ENCODE results near the gene DPRX. TPM values are rescaled to one million over a fixed set of nuclear protein-coding genes. Genes with fewer than 3 reads are reported as not detected.
"Not testable (repeated sequence)": the region's sequence is repeated elsewhere in the genome, so short reads cannot be mapped to it uniquely, and the experiment has no call there.

Gene DPRX
- polyA plus RNA-seq, 1 donor from 2014 or later: not detected

DNA sequence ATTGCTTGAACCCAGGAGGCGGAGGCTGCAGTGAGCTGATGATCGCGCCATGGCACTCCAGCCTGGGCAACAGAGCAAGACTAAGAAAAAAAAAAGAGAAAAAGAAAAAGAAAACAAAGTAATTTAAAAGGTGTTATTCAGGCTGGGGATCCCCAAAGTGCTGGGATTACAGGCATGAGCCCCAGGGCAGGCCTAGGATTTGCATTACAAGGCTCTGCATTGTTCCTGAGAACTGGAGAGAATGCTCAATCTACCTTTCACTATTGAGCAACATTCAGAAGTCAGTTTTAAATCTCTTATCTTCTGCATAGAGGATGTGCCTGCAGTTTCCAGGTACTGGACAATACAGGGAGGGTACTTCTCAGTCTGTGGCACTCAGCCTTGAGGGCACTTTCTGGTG is 37.0 kb downstream of the DPRX start:
- H2AFZ ChIP-seq (ENCODE audit: low read depth, low read length); H4K20me1 ChIP-seq (ENCODE audit: insufficient read depth); H3K79me2 ChIP-seq (replicated peaks; ENCODE audit: insufficient read depth, low read length); H3F3A ChIP-seq (ENCODE audit: insufficient read depth, low read length, poor library complexity, severe bottlenecking); H3K27me3 ChIP-seq (ENCODE audit: insufficient read depth, low read depth, low read length); H3K4me2 ChIP-seq (ENCODE audit: low read length); H3K4me3 ChIP-seq (ENCODE audit: low read length); H3K9me3 ChIP-seq (ENCODE audit: low read length); H3K9ac ChIP-seq (ENCODE audit: low read length); H3K9me2 ChIP-seq (ENCODE audit: insufficient read depth, low read length); H3K27ac ChIP-seq (ENCODE audit: low read length); H3K36me3 ChIP-seq (ENCODE audit: insufficient read depth, low read length): not testable (repeated sequence)

DNA sequence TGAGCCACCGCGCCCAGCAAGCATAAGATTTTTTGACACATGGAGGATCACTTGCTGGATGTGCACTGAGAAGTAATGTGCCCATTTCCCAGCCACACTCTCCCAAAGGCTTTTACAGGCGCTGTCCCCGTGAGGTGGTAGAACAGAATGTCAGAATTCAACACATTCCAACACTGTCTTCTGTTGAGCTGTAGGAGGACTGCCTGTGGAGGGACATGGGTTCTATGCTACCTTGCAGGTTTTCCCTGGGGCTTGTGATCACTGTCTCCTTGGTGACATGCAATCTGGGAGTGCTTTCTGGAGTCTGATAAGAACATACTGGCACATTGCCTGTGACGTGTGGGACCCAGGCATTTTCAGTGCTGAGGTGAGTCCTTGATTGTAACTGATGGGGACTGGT is 38.5 kb downstream of the DPRX start:
- no peaks in the 10 kb centered on the region for H3K27me3 ChIP-seq (ENCODE audit: insufficient read depth, low read depth, low read length)
- no peak overlapping the region for H3K27ac ChIP-seq (ENCODE audit: low read length)
- no peak overlapping the region for H2AFZ ChIP-seq (ENCODE audit: low read depth, low read length)
- H3K9ac ChIP-seq (ENCODE audit: low read length): no peak overlapping the region
- TF ChIP-seq MXI1 (conservative IDR thresholded peaks at IDR 0.05; ENCODE audit: poor library complexity, severe bottlenecking) (no peak), POLR2AphosphoS5 (IDR thresholded peaks at IDR 0.05) (no peak), EZH2 (IDR thresholded peaks at IDR 0.05; ENCODE audit: borderline replicate concordance, insufficient read depth, low read length, poor library complexity, severe bottlenecking) (no peak), TAF1 (IDR thresholded peaks at IDR 0.05; ENCODE audit: low read depth) (no peak), SMC3 (conservative IDR thresholded peaks at IDR 0.05; ENCODE audit: poor library complexity) (no peak), EP300 (conservative IDR thresholded peaks at IDR 0.05; ENCODE audit: poor library complexity, severe bottlenecking) (no peak), RAD21 (conservative IDR thresholded peaks at IDR 0.05) (no peak)
- TF ChIP-seq, protein P1, sequence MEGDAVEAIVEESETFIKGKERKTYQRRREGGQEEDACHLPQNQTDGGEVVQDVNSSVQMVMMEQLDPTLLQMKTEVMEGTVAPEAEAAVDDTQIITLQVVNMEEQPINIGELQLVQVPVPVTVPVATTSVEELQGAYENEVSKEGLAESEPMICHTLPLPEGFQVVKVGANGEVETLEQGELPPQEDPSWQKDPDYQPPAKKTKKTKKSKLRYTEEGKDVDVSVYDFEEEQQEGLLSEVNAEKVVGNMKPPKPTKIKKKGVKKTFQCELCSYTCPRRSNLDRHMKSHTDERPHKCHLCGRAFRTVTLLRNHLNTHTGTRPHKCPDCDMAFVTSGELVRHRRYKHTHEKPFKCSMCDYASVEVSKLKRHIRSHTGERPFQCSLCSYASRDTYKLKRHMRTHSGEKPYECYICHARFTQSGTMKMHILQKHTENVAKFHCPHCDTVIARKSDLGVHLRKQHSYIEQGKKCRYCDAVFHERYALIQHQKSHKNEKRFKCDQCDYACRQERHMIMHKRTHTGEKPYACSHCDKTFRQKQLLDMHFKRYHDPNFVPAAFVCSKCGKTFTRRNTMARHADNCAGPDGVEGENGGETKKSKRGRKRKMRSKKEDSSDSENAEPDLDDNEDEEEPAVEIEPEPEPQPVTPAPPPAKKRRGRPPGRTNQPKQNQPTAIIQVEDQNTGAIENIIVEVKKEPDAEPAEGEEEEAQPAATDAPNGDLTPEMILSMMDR (IDR thresholded peaks at IDR 0.05; ENCODE audit: poor library complexity, severe bottlenecking): no peak
- TF ChIP-seq, protein P2, sequence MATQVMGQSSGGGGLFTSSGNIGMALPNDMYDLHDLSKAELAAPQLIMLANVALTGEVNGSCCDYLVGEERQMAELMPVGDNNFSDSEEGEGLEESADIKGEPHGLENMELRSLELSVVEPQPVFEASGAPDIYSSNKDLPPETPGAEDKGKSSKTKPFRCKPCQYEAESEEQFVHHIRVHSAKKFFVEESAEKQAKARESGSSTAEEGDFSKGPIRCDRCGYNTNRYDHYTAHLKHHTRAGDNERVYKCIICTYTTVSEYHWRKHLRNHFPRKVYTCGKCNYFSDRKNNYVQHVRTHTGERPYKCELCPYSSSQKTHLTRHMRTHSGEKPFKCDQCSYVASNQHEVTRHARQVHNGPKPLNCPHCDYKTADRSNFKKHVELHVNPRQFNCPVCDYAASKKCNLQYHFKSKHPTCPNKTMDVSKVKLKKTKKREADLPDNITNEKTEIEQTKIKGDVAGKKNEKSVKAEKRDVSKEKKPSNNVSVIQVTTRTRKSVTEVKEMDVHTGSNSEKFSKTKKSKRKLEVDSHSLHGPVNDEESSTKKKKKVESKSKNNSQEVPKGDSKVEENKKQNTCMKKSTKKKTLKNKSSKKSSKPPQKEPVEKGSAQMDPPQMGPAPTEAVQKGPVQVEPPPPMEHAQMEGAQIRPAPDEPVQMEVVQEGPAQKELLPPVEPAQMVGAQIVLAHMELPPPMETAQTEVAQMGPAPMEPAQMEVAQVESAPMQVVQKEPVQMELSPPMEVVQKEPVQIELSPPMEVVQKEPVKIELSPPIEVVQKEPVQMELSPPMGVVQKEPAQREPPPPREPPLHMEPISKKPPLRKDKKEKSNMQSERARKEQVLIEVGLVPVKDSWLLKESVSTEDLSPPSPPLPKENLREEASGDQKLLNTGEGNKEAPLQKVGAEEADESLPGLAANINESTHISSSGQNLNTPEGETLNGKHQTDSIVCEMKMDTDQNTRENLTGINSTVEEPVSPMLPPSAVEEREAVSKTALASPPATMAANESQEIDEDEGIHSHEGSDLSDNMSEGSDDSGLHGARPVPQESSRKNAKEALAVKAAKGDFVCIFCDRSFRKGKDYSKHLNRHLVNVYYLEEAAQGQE (IDR thresholded peaks at IDR 0.05; ENCODE audit: borderline replicate concordance): no peak
- H3K36me3 ChIP-seq (ENCODE audit: insufficient read depth, low read length): no peaks in the 10 kb centered on the region
- H3K9me2 ChIP-seq (ENCODE audit: insufficient read depth, low read length): no peaks in the 10 kb centered on the region
- H3F3A ChIP-seq (ENCODE audit: insufficient read depth, low read length, poor library complexity, severe bottlenecking): no peaks in the 10 kb centered on the region
- H4K20me1 ChIP-seq (ENCODE audit: insufficient read depth): no peaks in the 10 kb centered on the region
- no peak overlapping the region for H3K4me2 ChIP-seq (ENCODE audit: low read length)
- no peaks in the 10 kb centered on the region for H3K79me2 ChIP-seq (replicated peaks; ENCODE audit: insufficient read depth, low read length)
- H3K9me3 ChIP-seq (ENCODE audit: low read length): no peaks in the 10 kb centered on the region
- no peak overlapping the region for H3K4me3 ChIP-seq (ENCODE audit: low read length)

DNA sequence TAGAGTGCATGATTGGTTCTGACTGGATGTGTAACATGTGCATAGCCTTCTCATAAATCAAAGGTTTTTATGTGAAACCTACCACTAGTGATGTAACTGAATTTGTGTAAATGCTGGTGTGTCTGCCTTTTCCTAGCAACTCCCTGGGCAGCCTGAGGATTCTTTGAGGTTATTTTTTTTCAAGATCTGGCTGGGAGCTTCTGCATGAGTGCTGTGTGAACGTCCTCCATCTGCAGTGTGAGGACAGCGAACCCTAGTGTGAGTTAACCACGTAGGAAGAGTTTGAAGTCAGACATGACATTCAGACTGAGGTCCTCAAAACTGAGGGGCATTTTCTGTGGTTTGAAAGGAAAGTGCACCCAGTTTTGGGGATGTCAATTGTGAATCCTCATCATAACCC is 39.9 kb downstream of the DPRX start:
- Histone ChIP-seq H3K27ac (ENCODE audit: low read length) (no peak overlapping the region), H3K4me3 (ENCODE audit: low read length) (no peak overlapping the region), H4K20me1 (ENCODE audit: insufficient read depth) (no peaks in the 10 kb centered on the region), H3K27me3 (ENCODE audit: insufficient read depth, low read depth, low read length) (no peaks in the 10 kb centered on the region), H3K79me2 (replicated peaks; ENCODE audit: insufficient read depth, low read length) (no peaks in the 10 kb centered on the region), H3F3A (ENCODE audit: insufficient read depth, low read length, poor library complexity, severe bottlenecking) (no peaks in the 10 kb centered on the region), H3K9me3 (ENCODE audit: low read length) (no peaks in the 10 kb centered on the region), H3K36me3 (ENCODE audit: insufficient read depth, low read length) (no peaks in the 10 kb centered on the region), H3K9ac (ENCODE audit: low read length) (no peak overlapping the region), H3K4me2 (ENCODE audit: low read length) (no peak overlapping the region), H2AFZ (ENCODE audit: low read depth, low read length) (no peak overlapping the region), H3K9me2 (ENCODE audit: insufficient read depth, low read length) (no peaks in the 10 kb centered on the region)
- no peak for TF ChIP-seq RAD21 (conservative IDR thresholded peaks at IDR 0.05)
- TF ChIP-seq, protein P2 (IDR thresholded peaks at IDR 0.05; ENCODE audit: borderline replicate concordance): no peak
- TF ChIP-seq SMC3 (conservative IDR thresholded peaks at IDR 0.05; ENCODE audit: poor library complexity): no peak
